NCI-H82 treated with DMSO at 0.1 percent for 48 hours (cell line): ENCODE results near the gene FNIP1.
"Not testable (repeated sequence)": the region's sequence is repeated elsewhere in the genome, so short reads cannot be mapped to it uniquely, and the experiment has no call there.

Source experiments
- DNase-seq: peaks from one replicate; lab custom pipeline; 2025; ENCODE audit not compliant: unreplicated experiment; lab: John Stamatoyannopoulos, UW

The FNIP1 gene

GRCh38 chr5:131796793-131797693 lies at the start of gene FNIP1:
Gene FNIP1 (minus strand): TSS chr5:131797017. CDS start chr5:131796921, 96 bp downstream.
- DNase-seq = peak; percentile 81

GRCh38 chr5:131846536-131846935 lies 49.7 kb upstream of the FNIP1 start:
- no peak for DNase-seq

- no peak for DNase-seq
Observed at GRCh38 chr5:131845828-131846227, 49.0 kb upstream of the FNIP1 start.

- DNase-seq = not testable (repeated sequence)
Observed at GRCh38 chr5:131842971-131843370, 46.2 kb upstream of the FNIP1 start.

GRCh38 chr5:131832702-131833101 lies 35.9 kb upstream of the FNIP1 start:
- not testable (repeated sequence) for DNase-seq

- DNase-seq = no peak
Observed at GRCh38 chr5:131825404-131826013, 28.7 kb upstream of the FNIP1 start.

- no peak for DNase-seq
Observed at GRCh38 chr5:131824631-131825030, 27.8 kb upstream of the FNIP1 start.

- DNase-seq = no peak
Observed at GRCh38 chr5:131821221-131821620, 24.4 kb upstream of the FNIP1 start.

GRCh38 chr5:131818001-131818724 lies 21.3 kb upstream of the FNIP1 start:
- DNase-seq = no peak

GRCh38 chr5:131814990-131815389 lies 18.2 kb upstream of the FNIP1 start:
- DNase-seq = no peak

- DNase-seq = no peak
Observed at GRCh38 chr5:131812371-131813160, 15.7 kb upstream of the FNIP1 start.

GRCh38 chr5:131810510-131811249 lies 13.9 kb upstream of the FNIP1 start:
- no peak for DNase-seq

GRCh38 chr5:131795879-131796792 lies 681 bp downstream of the FNIP1 start:
- no peak for DNase-seq

- no peak for DNase-seq
Observed at GRCh38 chr5:131795228-131795627, 1.6 kb downstream of the FNIP1 start.

- no peak for DNase-seq
Observed at GRCh38 chr5:131794586-131794985, 2.2 kb downstream of the FNIP1 start.

GRCh38 chr5:131792896-131793295 lies 3.9 kb downstream of the FNIP1 start:
- no peak for DNase-seq

- DNase-seq = no peak
Observed at GRCh38 chr5:131791866-131792265, 5.0 kb downstream of the FNIP1 start.

- DNase-seq = no peak
Observed at GRCh38 chr5:131790550-131790949, 6.3 kb downstream of the FNIP1 start.

- DNase-seq = no peak
Observed at GRCh38 chr5:131789765-131790164, 7.1 kb downstream of the FNIP1 start.
